Lung (tissue), 12 donors: Measurements from ENCODE around the gene HES5. TPM values are rescaled to one million over a fixed set of nuclear protein-coding genes. Genes with fewer than 3 reads are reported as not detected.

Source experiments
- ATAC-seq: fragments of 200-7000 bp; cut with Tn5 transposase; one replicate; pipeline ENCODE4 v1.9.1; 2020; ENCODE audit warnings: moderate number of reproducible peaks; ENCODE audit not compliant: insufficient read depth, low FRiP score
- DNase-seq, 3 donors: peaks; one replicate each; pipeline ENCODE4 v3.0.0-alpha.2; 2013 to 2017
- H3K27ac ChIP-seq, 2 donors: one replicate each; pipeline ENCODE4 v1.5.1; 2013; ENCODE audit warnings: mild to moderate bottlenecking in 2 of 2, moderate library complexity in 2 of 2, control low read depth in 1 of 2, inconsistent platforms in 1 of 2, low read depth in 1 of 2, low read length in 1 of 2
- H3K27me3 ChIP-seq, 3 donors: one replicate each; pipeline ENCODE4 v1.5.1; 2013; ENCODE audit warnings: low read length in 2 of 3; ENCODE audit not compliant: control insufficient read depth in 3 of 3, insufficient read depth in 3 of 3
- H3K36me3 ChIP-seq, 4 donors: one replicate each; pipeline ENCODE4 v1.5.1; 2013; ENCODE audit warnings: low read length in 4 of 4, mild to moderate bottlenecking in 1 of 4, moderate library complexity in 1 of 4; ENCODE audit not compliant: control insufficient read depth in 4 of 4, insufficient read depth in 4 of 4
- H3K4me1 ChIP-seq, 5 donors: one replicate each; pipeline ENCODE4 v1.5.1; 2013; ENCODE audit warnings: low read length in 5 of 5, mild to moderate bottlenecking in 2 of 5, moderate library complexity in 1 of 5; ENCODE audit not compliant: control insufficient read depth in 5 of 5, insufficient read depth in 5 of 5
- H3K4me3 ChIP-seq: one replicate; pipeline ENCODE4 v1.5.1; 2013; ENCODE audit warnings: mild to moderate bottlenecking, control low read depth, moderate library complexity
- H3K9ac ChIP-seq, 2 donors: one replicate each; pipeline ENCODE4 v1.5.1; 2013; ENCODE audit warnings: low read length in 2 of 2, control low read depth in 1 of 2; ENCODE audit not compliant: insufficient read depth in 1 of 2
- H3K9me3 ChIP-seq, 4 donors: one replicate each; pipeline ENCODE4 v1.5.1; 2013; ENCODE audit warnings: low read length in 3 of 4, mild to moderate bottlenecking in 1 of 4, moderate library complexity in 1 of 4; ENCODE audit not compliant: control insufficient read depth in 4 of 4, insufficient read depth in 3 of 4
- WGBS, 2 donors: extraction: QIAGEN DNeasy Blood & Tissue Kit; methylation state at CpG; one replicate each; pipeline ENCODE4 v1.1.7; 2013; 5-methylcytosine and 5-hydroxymethylcytosine counted together
- polyA plus RNA-seq, 2 donors: library from polyadenylated mRNA; stranded (reverse); fragments of 200-250 nt; gene quantifications; one replicate each; pipeline ENCODE4 v1.2.1, GENCODE V29; 2013
- total RNA-seq, 2 donors: library from RNA; depleted of rRNA in 1 of 2; stranded (reverse); fragments of >200 nt in 1 of 2; gene quantifications; one replicate each; pipeline ENCODE4 v1.2.1, GENCODE V29; 2014 to 2021
- TF ChIP-seq, protein P1 (sequence below): IDR thresholded peaks from 2 replicates; pipeline ENCODE4 v1.5.1; 2012; ENCODE audit warnings: mild to moderate bottlenecking; ENCODE audit errors: control extremely low read depth, extremely low read depth
- donor health status: control.
- donor health status: control.
- donor health status: Bipolar disorder and iron deficiency.
- donor health status: healthy.
- donor health status: DM: yes; HTN: yes; CAD: no.

Gene HES5
- total and polyA plus RNA-seq, 4 donors = 0.16 to 1.00 (median 0.36) TPM

DNA sequence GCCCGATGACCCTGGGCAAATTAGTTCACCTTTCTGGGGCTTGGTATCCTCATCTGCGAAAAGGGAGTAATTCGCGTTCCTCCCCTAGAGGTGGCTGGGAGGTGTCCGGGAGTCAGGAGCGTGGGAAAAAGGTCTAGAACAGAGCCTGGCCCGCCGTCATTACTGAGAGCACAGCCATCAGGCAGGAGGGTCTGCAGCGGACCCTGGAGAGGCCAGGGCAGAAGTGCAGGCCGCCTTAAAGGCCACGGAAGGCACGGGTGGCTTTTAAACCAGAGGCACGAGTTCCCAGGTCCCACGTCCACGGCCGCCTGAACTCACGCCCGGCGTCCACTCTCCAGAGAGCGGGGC lies 4.5 kb downstream of the HES5 start:
- H3K9ac ChIP-seq = peak overlapping the region in 1 of 2 donors; percentile 67
- peaks cover 0 to 23% (median 6%) of the 10 kb centered on the region in 3 donors for H3K27me3 ChIP-seq
- H3K36me3 ChIP-seq = peaks cover under 1 to 10% (median 7%) of the 10 kb centered on the region in 4 donors
- WGBS, 2 donors = 6 to 7% methylated on average over 20 of the region's 20 CpGs
- ATAC-seq (no peak), DNase-seq (no peak)
- H3K9me3 ChIP-seq = no peaks in the 10 kb centered on the region
- H3K27ac ChIP-seq = peak overlapping the region; percentile 54 to 62
- H3K4me3 ChIP-seq = peak overlapping the region; percentile 94
- TF ChIP-seq, protein P1, sequence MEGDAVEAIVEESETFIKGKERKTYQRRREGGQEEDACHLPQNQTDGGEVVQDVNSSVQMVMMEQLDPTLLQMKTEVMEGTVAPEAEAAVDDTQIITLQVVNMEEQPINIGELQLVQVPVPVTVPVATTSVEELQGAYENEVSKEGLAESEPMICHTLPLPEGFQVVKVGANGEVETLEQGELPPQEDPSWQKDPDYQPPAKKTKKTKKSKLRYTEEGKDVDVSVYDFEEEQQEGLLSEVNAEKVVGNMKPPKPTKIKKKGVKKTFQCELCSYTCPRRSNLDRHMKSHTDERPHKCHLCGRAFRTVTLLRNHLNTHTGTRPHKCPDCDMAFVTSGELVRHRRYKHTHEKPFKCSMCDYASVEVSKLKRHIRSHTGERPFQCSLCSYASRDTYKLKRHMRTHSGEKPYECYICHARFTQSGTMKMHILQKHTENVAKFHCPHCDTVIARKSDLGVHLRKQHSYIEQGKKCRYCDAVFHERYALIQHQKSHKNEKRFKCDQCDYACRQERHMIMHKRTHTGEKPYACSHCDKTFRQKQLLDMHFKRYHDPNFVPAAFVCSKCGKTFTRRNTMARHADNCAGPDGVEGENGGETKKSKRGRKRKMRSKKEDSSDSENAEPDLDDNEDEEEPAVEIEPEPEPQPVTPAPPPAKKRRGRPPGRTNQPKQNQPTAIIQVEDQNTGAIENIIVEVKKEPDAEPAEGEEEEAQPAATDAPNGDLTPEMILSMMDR = no peak
- peaks cover 10 to 35% (median 22%) of the 10 kb centered on the region in 5 donors for H3K4me1 ChIP-seq

DNA sequence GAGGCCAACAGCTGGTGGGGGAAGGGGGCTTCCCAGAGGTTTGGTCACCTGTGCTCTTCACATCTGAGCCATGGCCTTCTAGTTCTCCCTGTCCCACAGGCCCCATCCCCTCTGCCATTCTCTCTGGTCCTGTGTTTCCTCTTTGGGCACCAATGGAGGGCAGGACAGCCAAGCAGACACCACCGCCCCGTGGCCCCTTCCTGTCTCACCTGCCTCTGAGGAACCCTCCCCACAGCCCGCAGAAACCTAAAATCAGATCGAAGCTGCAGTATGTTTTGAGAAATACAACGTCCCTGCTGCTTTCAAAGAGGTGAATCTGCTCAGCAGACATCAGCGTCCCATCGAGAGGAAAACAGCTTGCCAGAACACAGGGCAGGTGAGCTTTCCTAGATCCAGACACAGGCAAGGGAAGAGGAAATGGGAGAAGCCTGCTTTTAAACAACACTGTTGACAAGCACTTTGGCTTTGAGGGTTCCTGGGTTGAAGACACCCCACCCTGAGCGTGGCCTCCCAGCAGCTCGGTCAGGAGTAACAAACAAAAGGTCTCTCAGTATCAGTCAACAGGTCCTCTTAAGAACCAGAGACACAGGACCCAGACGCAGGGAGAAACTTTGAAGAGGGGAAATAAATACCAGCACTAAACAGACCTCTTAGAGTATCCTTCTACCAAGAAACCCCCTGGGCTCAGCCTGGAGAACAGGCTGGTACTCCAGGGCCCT lies 6.0 kb downstream of the HES5 start:
- TF ChIP-seq, protein P1 = no peak
- DNase-seq (no peak), ATAC-seq (no peak)
- H3K4me1 ChIP-seq = peaks cover 9 to 29% (median 22%) of the 10 kb centered on the region in 5 donors
- H3K9ac ChIP-seq = no peak overlapping the region
- peaks cover 0 to 18% (median 5%) of the 10 kb centered on the region in 3 donors for H3K27me3 ChIP-seq
- peaks cover 7 to 25% (median 12%) of the 10 kb centered on the region in 4 donors for H3K36me3 ChIP-seq
- no peaks in the 10 kb centered on the region for H3K9me3 ChIP-seq
- 57 to 61% methylated on average over 10 of the region's 10 CpGs for WGBS, 2 donors
- H3K4me3 ChIP-seq = no peak overlapping the region
- peak overlapping the region in 1 of 2 donors; percentile 2 for H3K27ac ChIP-seq

DNA sequence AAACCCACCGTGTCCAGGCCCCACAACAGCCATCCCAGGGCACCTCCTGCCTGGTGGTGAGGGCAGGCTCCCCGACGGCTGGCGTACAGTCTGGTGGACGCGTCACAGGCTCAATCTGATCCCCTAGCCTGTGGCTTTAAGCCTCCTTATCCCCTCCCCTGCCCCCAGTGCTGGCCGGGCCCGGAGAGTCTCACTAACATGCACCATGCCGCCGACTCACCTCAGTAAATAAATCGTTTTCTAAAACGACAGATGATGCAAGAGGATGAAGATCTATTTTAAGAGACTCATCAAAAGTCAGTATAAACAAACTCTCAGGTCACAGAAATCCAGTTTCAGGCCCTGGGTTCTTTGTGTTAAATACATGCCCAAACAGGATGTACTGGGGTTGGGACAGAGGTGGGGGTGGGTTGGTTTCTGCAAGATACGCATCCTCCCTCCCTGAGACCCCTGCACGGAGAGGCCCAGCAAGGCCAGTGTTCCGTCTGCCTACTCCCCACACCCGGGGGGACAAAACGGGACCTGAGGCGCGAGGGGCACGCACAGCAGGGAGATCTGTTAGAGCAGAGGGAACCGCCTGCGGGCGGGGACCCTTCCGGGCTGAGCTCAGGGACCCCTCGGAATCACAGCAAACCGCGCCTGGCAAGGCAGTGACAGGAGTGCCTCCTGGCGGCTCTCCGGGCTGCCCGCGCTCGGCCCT lies 6.7 kb downstream of the HES5 start:
- Histone ChIP-seq H3K27me3 (peaks cover 0 to 11% (median 0%) of the 10 kb centered on the region in 3 donors), H3K27ac (peak overlapping the region in 1 of 2 donors; percentile 11), H3K9me3 (no peaks in the 10 kb centered on the region), H3K4me1 (peaks cover 9 to 29% (median 22%) of the 10 kb centered on the region in 5 donors), H3K36me3 (peaks cover 7 to 32% (median 19%) of the 10 kb centered on the region in 4 donors), H3K4me3 (no peak overlapping the region), H3K9ac (no peak overlapping the region)
- WGBS, 2 donors = 59 to 65% methylated on average over 28 to 32 of the region's 32 CpGs
- no peak for ATAC-seq
- DNase-seq = no peak
- TF ChIP-seq, protein P1 = no peak
